Astrocyte of the cerebellum (primary cell): ENCODE measurements around the gene TIMP1.

Experiments
- DNase-seq: peaks from one replicate; pipeline ENCODE4 v3.0.0-alpha.2; 2011; ENCODE audit warnings: low read depth
- H3K4me3 ChIP-seq: 2 replicates; pipeline ENCODE4 v1.5.1; 2011; ENCODE audit warnings: mild to moderate bottlenecking, low read depth, low read length, moderate library complexity
- in situ Hi-C: cut with HindIII; loops from 2 replicates; pipeline ENCODE4 v1.10.0; 2017; ENCODE audit warnings: low sequenced_read_pairs
- TF ChIP-seq, protein P1 (sequence below): IDR thresholded peaks from 2 replicates; pipeline ENCODE4 v1.5.1; 2012; ENCODE audit warnings: low read length, low read depth, moderate library complexity, mild to moderate bottlenecking; ENCODE audit errors: missing control alignments

TIMP1 gene

DNA sequence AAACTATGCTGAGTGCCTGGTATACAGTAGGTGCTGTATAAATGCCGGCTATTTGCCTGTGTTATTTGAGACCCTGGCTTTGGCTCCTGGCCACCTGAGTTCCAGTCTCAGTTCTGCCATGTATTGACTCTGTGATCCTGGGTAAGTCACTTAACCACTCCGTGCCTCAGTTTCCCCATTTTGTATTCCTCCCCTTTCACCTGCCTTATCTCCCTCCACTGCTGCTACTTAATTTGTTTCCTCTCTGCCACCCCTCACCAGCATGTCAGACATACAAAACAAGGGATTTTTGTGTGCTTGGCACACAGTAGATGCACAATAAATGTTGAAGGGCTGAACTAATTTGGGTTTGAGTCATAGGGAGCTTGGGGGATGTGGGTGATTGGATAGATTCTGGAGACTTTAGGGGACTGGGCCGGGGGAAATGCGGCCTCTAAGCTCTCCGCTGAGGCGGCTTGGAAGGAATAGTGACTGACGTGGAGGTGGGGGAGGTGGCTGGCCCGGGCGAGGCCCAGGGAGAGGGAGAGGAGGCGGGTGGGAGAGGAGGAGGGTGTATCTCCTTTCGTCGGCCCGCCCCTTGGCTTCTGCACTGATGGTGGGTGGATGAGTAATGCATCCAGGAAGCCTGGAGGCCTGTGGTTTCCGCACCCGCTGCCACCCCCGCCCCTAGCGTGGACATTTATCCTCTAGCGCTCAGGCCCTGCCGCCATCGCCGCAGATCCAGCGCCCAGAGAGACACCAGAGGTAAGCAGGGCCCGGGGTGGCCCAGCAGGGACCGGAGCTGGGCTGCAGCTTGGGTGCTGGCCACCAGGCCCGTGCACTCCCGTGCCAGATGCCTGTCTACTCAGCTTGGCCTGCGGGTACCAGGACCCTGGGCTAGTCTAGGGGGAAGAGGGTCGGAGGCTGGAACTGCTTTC lies at the start of gene TIMP1:
TIMP1 (plus strand) TSS at position 706 of the 917 bp plus-strand sequence. CDS start 980 bp downstream, outside the sequence.
- in situ Hi-C loops = no loop called here
- peak within 1 kb of the TSS; percentile 66 for H3K4me3 ChIP-seq
- TF ChIP-seq, protein P1, sequence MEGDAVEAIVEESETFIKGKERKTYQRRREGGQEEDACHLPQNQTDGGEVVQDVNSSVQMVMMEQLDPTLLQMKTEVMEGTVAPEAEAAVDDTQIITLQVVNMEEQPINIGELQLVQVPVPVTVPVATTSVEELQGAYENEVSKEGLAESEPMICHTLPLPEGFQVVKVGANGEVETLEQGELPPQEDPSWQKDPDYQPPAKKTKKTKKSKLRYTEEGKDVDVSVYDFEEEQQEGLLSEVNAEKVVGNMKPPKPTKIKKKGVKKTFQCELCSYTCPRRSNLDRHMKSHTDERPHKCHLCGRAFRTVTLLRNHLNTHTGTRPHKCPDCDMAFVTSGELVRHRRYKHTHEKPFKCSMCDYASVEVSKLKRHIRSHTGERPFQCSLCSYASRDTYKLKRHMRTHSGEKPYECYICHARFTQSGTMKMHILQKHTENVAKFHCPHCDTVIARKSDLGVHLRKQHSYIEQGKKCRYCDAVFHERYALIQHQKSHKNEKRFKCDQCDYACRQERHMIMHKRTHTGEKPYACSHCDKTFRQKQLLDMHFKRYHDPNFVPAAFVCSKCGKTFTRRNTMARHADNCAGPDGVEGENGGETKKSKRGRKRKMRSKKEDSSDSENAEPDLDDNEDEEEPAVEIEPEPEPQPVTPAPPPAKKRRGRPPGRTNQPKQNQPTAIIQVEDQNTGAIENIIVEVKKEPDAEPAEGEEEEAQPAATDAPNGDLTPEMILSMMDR = no peak
- DNase-seq = peak; percentile 78

DNA sequence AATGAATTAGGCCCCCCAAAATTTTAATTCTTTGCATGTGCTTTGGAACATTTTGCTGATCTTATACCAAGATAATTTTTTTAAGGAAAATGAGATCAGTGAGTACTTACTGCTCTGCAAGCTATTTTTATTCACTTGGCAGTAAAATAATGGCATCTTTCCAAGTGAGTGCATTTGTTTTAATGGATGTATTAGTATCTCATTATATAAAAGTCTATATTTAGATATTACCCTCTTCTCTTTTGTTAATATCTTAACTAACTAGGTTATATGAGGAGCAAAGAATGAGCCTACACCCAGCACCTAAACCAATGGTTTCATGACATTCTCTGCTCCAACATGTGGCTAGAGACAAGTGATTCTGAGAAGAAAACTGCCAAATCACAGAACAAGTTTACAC lies 42.4 kb upstream of the TIMP1 start:
- H3K4me3 ChIP-seq = no peak overlapping the region
- in situ Hi-C loops = no loop called here
- DNase-seq = no peak
- TF ChIP-seq, protein P1 = no peak

DNA sequence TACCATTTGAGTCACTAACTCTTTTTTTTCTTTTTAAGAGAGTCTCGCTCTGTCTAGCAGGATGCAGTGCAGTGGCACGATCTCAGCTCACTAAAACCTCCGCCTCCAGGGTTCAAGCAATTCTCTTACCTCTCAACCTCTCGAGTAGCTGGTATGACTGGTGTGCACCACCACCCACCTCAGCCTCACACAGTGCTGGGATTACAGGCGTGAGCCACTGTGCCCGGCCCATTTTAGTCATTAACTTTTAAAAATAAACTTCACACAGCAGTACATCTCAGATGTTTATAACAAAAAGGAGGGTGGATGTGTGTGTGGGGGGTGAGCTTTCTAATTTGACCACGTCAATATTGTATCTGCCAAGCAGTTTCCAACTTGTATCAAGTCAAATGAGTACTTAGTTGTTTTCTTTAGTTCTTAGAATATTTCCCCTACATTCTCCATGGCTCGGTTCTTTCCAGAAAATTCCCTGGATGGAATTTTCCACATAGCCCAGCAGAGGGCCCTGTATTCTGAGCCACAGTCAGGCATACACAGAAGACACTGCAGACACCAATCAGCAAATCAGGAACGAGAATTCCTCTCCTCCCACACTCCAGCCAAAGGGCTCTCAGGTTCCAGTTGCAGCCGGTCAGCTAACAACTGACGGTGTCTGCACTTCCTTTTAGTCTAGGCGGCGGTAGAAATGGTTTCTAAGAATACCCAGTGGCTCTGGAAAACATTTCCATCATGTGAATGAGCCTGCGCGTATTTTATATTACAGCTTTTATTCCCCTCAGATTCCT lies 41.3 kb upstream of the TIMP1 start:
- DNase-seq = peak; percentile 82
- no peak overlapping the region for H3K4me3 ChIP-seq
- in situ Hi-C loops = no loop called here

DNA sequence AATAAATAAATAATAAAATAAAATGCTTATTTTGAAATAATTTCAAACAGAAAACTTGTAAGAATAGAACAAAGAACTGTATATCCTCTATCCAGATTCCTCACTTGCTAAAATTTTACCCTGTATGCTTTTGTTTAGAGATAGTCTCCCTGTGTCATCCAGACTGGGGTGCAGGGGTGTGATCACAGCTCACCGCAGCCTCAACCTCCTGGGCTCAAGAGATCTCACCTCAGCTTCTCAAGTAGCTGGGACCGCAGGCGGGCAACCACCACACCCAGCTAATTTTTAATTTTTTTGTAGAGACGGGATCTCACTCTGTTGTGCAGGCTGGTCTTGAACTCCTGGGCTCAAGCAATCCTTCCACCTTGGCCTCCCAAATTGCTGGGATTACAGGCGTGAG lies 38.7 kb upstream of the TIMP1 start:
- in situ Hi-C loops = no loop called here
- TF ChIP-seq, protein P1 = no peak
- H3K4me3 ChIP-seq = no peak overlapping the region
- DNase-seq = no peak

More for the DNA sequence above, 41.3 kb upstream of the TIMP1 start:
- TF ChIP-seq, protein P1 = peak; percentile 61

DNA sequence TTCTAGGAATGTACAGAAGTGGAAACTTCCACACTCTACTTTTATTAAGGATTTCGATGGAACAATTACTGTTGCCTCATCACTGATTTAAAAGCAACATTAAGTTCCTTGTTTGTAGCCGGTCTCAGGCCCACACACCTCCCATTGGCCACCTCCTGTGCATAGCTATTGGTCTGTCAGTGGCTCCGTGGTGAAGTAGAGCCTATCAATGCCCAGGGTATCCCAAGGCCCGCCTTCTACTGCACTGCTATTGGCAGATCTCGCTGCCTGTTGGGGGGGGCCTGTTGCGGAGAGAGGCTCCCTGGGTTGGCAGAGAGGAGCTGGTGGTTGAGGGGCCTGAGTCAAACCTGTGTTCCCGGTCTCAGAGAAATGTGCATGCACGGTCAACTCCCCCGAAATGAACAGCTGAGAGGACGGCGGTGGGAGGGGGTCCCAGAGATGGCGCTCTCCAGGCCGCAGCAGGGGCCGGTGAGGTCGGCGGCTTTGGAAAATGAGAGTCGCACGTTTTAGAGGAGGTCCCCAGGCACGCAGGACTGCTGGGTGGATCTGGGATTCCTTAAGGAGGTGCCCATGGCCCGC lies 26.1 kb upstream of the TIMP1 start:
- in situ Hi-C loops = no loop called here
- peak overlapping the region; percentile 43 for H3K4me3 ChIP-seq
- peak; percentile 79 for DNase-seq
- TF ChIP-seq, protein P1 = no peak

DNA sequence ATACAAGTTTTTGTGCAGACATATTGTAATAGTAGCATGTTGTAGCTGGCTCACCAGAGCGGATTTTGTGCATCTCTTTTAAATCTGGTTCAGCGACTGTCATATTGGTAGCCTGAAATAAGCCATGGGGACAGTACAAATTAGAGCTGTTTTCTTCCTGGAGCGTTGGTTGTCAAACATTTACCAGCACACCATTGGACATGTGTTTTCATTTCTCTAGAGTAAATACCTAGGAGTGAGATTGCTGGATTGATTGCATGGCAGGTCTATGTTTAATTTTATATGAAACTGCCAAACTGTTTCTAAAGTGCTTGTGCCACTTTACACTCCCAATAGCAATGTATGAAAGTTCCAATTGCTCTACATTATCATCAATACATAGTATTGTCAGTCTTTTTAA lies 23.8 kb upstream of the TIMP1 start:
- TF ChIP-seq, protein P1 = no peak
- no peak overlapping the region for H3K4me3 ChIP-seq
- no peak for DNase-seq
- in situ Hi-C loops = no loop called here
